ENCODE measurements around the gene CD164L2. TPM values are rescaled to one million over a fixed set of nuclear protein-coding genes. Genes with fewer than 3 reads are reported as not detected.
A peak's percentile ranks its signal among the peaks of the same experiment; 100 is the strongest.
"Not testable (repeated sequence)": the region's sequence is repeated elsewhere in the genome, so short reads cannot be mapped to it uniquely, and the experiment has no call there.

CD164L2 gene
- total RNA-seq (2021) (0.63 and 1.7 TPM in 2 replicates), Bru-seq, nascent RNA (percentile 16 among the genes with signal in this experiment), BruChase-seq, experiment 1, labeled RNA remaining after a 2-hour chase (percentile 20 among the genes with signal in this experiment), BruChase-seq, experiment 2, labeled RNA remaining after a 6-hour chase (not detected)
- long read RNA-seq, partial matches to known transcripts = 0 of 1 reads
- long read RNA-seq, other reads (novel, unspliced or antisense) = 0 of 1 reads

- Histone ChIP-seq H3K27me3 (ENCODE audit: insufficient read depth, low read depth) (no peaks in the 10 kb centered on the region), H3K9me3 (ENCODE audit: insufficient read depth, low read depth) (no peaks in the 10 kb centered on the region), H3K4me1 (replicated peaks; ENCODE audit: insufficient read depth) (no peaks in the 10 kb centered on the region), H2AFZ (no peak within 1 kb of the TSS), H4K20me1 (ENCODE audit: insufficient read depth) (no peaks in the 10 kb centered on the region), H3K4me3 (no peak within 1 kb of the TSS), H3K36me3 (ENCODE audit: low read depth) (no peaks in the 10 kb centered on the region), H3K27ac (no peak within 1 kb of the TSS), H3F3A (ENCODE audit: insufficient read depth, low read depth) (no peaks in the 10 kb centered on the region), H3K79me2 (ENCODE audit: low read depth) (no peaks in the 10 kb centered on the region), H3K9me2 (ENCODE audit: insufficient read depth) (no peaks in the 10 kb centered on the region), H3K4me2 (peak within 1 kb of the TSS; percentile 63; the same call in 1 of the 2 replicates)
- CTCF ChIA-PET = interaction anchor here (0.6 to 1.4 kb wide), 2 partner anchors 14 to 17 kb away, joined by 4 to 5 read pairs; no protein-coding TSS in a partner anchor
- POLR2A ChIA-PET (ENCODE audit: unreplicated experiment) = interaction anchor here (0.5 kb wide), 1 partner anchor 388 kb away, joined by 7 read pairs; no protein-coding TSS in a partner anchor
- no peak for TF ChIP-seq CTCF (conservative IDR thresholded peaks at IDR 0.05)
- TF ChIP-seq EZH2 (IDR thresholded peaks at IDR 0.05; ENCODE audit: low read depth) = no peak
- no TSS peak for BruUV-seq (replicated peaks)
- DNase-seq = peak in 1 of 2 experiments; percentile 73
- intact Hi-C loops (cut with micrococcal nuclease; ENCODE audit: unreplicated experiment) = loop anchor here (2.0 kb wide), 1 partner anchor 16 kb away; the partner anchor contains the start of gene MAP3K6
Observed at GRCh38 chr1:27383039-27383605, at the start of gene CD164L2. CD164L2 (minus strand) TSS chr1:27383333; CDS start chr1:27383239, 94 bp downstream.

GRCh38 chr1:27432725-27433124 lies 49.6 kb upstream of the CD164L2 start:
- Histone ChIP-seq H3K79me2 (ENCODE audit: low read depth) (peaks cover 33% of the 10 kb centered on the region), H3K4me1 (replicated peaks; ENCODE audit: insufficient read depth) (peaks cover 20% of the 10 kb centered on the region)
- H3K4me2 ChIP-seq; H3K27ac ChIP-seq; H3K9me2 ChIP-seq (ENCODE audit: insufficient read depth); intact Hi-C loops (cut with micrococcal nuclease; ENCODE audit: unreplicated experiment); H3K36me3 ChIP-seq (ENCODE audit: low read depth); POLR2A ChIA-PET (ENCODE audit: unreplicated experiment); H3K4me3 ChIP-seq; H2AFZ ChIP-seq; H3K9me3 ChIP-seq (ENCODE audit: insufficient read depth, low read depth); DNase-seq; H3F3A ChIP-seq (ENCODE audit: insufficient read depth, low read depth); CTCF ChIA-PET; H4K20me1 ChIP-seq (ENCODE audit: insufficient read depth); BruUV-seq (replicated peaks); H3K27me3 ChIP-seq (ENCODE audit: insufficient read depth, low read depth): not testable (repeated sequence)

- Histone ChIP-seq H3K4me1 (replicated peaks; ENCODE audit: insufficient read depth) (peaks cover 9% of the 10 kb centered on the region), H2AFZ (no peak overlapping the region), H3K4me2 (no peak overlapping the region), H3K27me3 (ENCODE audit: insufficient read depth, low read depth) (no peaks in the 10 kb centered on the region), H3K9me3 (ENCODE audit: insufficient read depth, low read depth) (no peaks in the 10 kb centered on the region), H4K20me1 (ENCODE audit: insufficient read depth) (no peaks in the 10 kb centered on the region; the same call in 1 of the 2 replicates), H3F3A (ENCODE audit: insufficient read depth, low read depth) (no peaks in the 10 kb centered on the region), H3K4me3 (no peak overlapping the region), H3K79me2 (ENCODE audit: low read depth) (peaks cover 22% of the 10 kb centered on the region), H3K27ac (no peak overlapping the region), H3K9me2 (ENCODE audit: insufficient read depth) (no peaks in the 10 kb centered on the region), H3K36me3 (ENCODE audit: low read depth) (no peaks in the 10 kb centered on the region)
- BruUV-seq (replicated peaks) = no TSS peak
- intact Hi-C loops (cut with micrococcal nuclease; ENCODE audit: unreplicated experiment) = no loop called here
- TF ChIP-seq CTCF (conservative IDR thresholded peaks at IDR 0.05) = no peak
- no peak for TF ChIP-seq EZH2 (IDR thresholded peaks at IDR 0.05; ENCODE audit: low read depth)
- CTCF ChIA-PET = no interaction called here
- POLR2A ChIA-PET (ENCODE audit: unreplicated experiment) = no interaction called here
- no peak for DNase-seq
Observed at GRCh38 chr1:27431601-27431940, 48.4 kb upstream of the CD164L2 start.
